ENCODE data around the gene SENP1.
A peak's percentile ranks its signal among the peaks of the same experiment; 100 is the strongest.
"Not testable (repeated sequence)": the region's sequence is repeated elsewhere in the genome, so short reads cannot be mapped to it uniquely, and the experiment has no call there.

The SENP1 gene

DNA sequence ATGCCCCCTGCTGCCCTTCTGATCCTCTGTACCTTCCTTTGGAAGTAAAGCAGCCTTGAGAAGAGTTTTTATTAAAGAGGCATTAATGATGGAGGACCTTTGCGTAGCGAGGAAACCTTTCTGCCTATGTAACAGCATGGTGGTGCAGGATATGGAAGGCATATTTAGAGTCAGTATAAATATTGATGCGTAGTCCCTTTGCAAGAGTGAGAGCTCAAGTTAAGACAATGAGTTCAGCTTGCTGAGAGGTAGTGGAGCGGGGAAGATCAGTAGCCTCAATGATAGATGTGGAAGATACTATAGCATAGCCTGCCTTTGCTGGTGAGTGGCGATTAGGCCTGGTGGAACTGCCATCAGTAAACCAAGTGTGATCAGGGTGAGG lies 5.4 kb upstream of the SENP1 start:
- DNase-seq (ENCODE audit: low spot score), result not testable (repeated sequence)

GRCh38 chr12:48110691-48111311 lies 4.9 kb upstream of the SENP1 start:
- DNase-seq (ENCODE audit: low spot score), result no peak

- DNase-seq (ENCODE audit: low spot score), result no peak
Measured at GRCh38 chr12:48109424-48109823, 3.5 kb upstream of the SENP1 start.

DNA sequence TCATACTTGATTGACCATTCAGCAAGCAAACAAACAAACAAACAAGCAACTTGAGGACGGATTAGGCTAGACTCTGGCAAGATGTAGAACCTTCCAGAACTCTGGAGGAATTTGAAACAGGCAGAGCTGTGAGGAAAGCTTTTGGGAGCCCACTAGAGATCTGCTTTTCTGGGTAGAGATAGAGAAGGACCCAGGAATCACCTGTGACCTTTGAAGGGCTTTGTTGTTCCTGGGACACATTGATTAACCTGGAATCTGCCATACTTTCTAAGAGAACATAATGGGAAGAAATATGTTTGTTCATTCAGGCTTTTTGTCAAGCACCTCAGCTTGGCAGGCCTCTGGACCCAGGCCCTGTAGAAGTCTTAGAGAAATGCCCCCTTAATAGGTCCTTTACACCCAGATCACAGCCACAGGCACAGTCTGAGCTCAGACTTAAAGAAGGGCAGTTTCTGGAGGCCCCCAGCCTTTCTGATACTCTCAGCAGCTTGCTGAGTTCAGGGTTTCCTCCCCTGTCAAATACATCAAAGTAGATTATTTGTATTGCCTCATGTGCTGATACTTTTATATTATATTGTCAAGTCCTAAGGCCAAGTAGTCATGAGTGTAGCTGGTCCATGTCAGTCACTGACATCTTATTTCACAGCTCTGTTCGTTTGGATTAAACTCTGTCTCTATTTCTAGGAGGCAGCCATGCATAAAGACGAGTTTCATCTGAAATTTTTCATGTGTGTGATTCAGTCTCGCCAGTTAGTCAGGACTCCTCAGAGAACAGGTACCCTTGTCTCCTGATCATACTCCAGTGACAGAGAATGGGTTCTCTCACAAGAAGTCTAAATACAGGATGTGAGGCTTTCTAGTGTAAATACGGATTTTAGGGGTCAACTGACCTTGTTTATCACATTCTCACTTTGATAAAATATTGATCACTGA lies 1.1 kb upstream of the SENP1 start:
- no peak for DNase-seq (ENCODE audit: low spot score)

DNA sequence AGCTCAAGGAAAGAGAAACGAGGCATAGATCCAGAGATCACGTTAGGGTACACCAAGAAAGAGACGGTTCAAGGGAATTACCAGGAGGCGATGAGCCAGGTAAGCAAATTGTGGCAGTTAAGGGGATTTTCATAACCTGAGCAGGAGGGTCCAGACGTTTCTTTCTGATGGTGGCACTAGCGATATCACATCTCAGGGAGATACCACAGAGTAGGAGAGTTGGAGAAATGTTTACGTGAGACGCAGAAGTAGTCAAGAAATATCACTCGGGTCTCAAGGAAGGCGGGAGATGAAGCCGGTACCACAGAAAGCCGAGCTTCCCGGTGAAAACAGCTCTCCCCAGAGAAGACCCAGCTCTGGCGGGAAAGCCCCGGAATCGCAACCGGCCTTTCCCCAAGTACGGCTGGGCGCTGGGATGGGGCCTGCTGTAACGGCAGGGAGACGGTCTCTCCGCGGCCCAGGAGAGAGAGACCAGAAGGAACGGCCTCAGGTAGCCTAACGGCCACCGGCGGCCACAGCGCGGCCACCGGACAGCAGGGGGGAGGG lies 485 bp downstream of the SENP1 start:
- DNase-seq (ENCODE audit: low spot score), result peak; percentile 5

GRCh38 chr12:48104531-48104930 lies 1.3 kb downstream of the SENP1 start:
- no peak for DNase-seq (ENCODE audit: low spot score)

DNA sequence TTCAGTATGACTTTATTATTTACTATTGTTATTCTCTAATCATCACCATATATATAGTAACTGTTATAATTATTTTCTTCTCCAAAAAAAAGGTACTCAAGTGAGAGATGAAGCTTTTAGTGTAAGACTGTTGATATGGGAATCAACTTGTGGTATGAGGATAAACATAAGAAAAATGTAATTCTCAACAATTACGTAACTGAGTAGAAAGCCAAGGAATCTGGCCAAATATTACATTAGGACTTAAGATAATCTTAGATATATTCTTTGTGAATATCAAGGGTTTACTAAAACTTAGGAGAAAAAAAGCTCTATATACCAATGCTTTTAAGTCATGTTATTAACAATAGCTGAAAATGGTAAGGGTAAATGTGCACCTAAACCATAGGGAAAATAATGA lies 13.3 kb downstream of the SENP1 start:
- peak; percentile 24 for DNase-seq (ENCODE audit: low spot score)

- no peak for DNase-seq (ENCODE audit: low spot score)
Measured at GRCh38 chr12:48086327-48086726, 19.6 kb downstream of the SENP1 start.

- DNase-seq (ENCODE audit: low spot score), result no peak
Measured at GRCh38 chr12:48084841-48085460, 20.9 kb downstream of the SENP1 start.

DNA sequence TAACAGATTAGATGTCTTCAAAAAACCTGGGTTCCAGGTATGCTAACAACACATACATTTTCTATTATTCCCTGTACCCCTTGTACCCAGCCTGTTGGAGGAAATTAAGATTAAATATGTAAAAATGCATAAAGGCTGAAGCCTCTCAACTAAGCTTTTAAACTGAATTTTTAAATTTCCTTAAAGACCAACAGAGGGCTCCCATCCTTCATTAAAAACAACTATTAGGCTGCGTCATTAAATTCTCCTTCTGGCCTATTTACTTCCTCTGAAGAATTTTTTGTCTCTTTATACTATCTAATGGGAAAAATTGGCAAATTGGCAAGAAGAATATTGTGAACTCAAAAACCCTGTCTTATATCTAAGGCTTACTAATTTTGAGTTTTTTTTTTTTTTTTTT lies 21.8 kb downstream of the SENP1 start:
- peak; percentile 20 for DNase-seq (ENCODE audit: low spot score)

GRCh38 chr12:48080821-48081220 lies 25.1 kb downstream of the SENP1 start:
- no peak for DNase-seq (ENCODE audit: low spot score)

GRCh38 chr12:48080285-48080684 lies 25.6 kb downstream of the SENP1 start:
- DNase-seq (ENCODE audit: low spot score), result no peak

GRCh38 chr12:48078901-48079300 lies 27.0 kb downstream of the SENP1 start:
- peak; percentile 34 for DNase-seq (ENCODE audit: low spot score)

GRCh38 chr12:48077111-48077510 lies 28.8 kb downstream of the SENP1 start:
- no peak for DNase-seq (ENCODE audit: low spot score)

GRCh38 chr12:48075832-48076231 lies 30.0 kb downstream of the SENP1 start:
- DNase-seq (ENCODE audit: low spot score), result no peak

DNA sequence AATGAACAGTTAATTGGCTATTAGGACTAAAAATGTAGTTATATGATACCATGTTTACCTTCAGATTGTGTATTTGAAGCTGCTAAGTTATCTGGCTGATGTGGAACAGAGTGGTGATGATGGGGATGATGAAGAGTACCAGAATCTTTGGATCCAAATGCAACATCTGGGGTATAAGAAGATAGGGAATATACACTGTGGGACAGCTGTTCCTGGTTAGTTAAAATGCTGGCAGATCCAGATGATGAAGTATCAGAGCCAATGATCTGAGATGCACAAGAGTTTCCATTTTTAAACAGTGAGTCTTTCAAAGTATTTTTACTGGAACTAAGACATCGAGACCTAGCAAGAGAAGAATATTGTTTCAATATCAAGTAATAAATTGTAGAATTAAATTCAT lies 31.6 kb downstream of the SENP1 start:
- no peak for DNase-seq (ENCODE audit: low spot score)

DNA sequence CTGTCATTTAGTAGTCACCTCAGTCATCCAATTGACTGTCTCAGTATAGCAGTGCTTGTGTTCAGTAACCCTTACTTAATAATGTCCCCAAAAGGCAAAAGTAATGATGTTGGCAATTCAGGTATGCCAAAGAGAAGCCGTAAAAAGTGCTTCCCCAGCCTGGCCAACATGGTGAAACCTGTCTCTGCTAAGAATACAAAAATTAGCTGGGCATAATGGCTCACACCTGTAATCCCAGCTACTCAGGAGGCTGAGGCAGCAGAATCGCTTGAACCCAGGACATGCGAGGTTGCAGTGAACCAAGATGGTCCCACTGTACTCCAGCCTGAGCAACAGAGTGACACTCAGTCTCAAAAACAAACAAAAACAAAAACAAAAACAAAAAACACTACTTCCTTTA lies 33.6 kb downstream of the SENP1 start:
- DNase-seq (ENCODE audit: low spot score), result no peak

GRCh38 chr12:48071808-48072207 lies 34.1 kb downstream of the SENP1 start:
- DNase-seq (ENCODE audit: low spot score), result no peak

GRCh38 chr12:48070731-48071130 lies 35.1 kb downstream of the SENP1 start:
- DNase-seq (ENCODE audit: low spot score), result no peak

DNA sequence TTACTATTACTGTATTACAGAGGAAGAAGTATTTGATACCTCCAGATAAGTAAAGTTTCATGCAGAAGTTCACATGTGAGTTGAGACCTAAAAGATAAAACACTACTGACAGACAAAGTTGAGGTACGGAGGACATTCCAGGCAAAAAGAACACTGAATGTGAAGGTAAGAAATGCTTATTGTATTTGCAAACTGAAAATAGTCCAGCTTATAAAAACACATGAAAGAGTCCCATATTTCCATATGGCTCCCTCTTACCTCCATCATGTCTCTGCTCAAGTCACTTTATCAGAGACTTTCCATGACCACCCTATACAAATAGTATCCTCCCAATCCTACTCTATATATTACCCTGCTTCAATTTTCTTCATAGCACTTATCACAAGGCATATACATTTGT lies 35.8 kb downstream of the SENP1 start:
- no peak for DNase-seq (ENCODE audit: low spot score)

DNA sequence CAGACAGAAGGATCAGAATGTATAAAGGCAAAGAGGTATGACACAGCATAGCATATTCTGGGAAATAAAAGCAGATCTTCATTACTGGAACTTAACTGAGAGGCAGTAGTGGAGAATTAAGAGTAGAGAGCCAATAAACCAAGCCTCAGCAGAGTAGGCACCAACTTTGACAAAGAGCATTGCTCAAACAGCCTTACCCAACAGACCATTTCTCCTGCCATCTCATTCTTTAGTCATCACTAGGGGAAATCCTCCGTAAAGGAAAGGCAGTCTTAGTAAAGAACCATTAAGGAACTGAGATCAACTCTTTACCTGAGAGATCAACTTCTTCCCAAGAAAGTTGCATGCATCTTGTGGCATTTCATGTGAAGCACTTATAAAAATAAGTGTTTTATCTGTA lies 36.6 kb downstream of the SENP1 start:
- no peak for DNase-seq (ENCODE audit: low spot score)

GRCh38 chr12:48068457-48068856 lies 37.4 kb downstream of the SENP1 start:
- no peak for DNase-seq (ENCODE audit: low spot score)
